Astrocyte (in vitro differentiated cells and primary cell): Measurements from ENCODE around the gene HSPA1B.

ENCODE experiments used
- EZH2 ChIP-seq: IDR thresholded peaks from 2 replicates; pipeline ENCODE4 v1.6.1; 2012; ENCODE audit warnings: mild to moderate bottlenecking, low read length, inconsistent platforms; ENCODE audit not compliant: insufficient read depth
- TF ChIP-seq, protein P1 (sequence below): IDR thresholded peaks from 2 replicates; pipeline ENCODE4 v1.5.1; 2011; ENCODE audit warnings: low read depth, mild to moderate bottlenecking, inconsistent platforms, low read length, moderate library complexity; ENCODE audit not compliant: insufficient read depth

DNA sequence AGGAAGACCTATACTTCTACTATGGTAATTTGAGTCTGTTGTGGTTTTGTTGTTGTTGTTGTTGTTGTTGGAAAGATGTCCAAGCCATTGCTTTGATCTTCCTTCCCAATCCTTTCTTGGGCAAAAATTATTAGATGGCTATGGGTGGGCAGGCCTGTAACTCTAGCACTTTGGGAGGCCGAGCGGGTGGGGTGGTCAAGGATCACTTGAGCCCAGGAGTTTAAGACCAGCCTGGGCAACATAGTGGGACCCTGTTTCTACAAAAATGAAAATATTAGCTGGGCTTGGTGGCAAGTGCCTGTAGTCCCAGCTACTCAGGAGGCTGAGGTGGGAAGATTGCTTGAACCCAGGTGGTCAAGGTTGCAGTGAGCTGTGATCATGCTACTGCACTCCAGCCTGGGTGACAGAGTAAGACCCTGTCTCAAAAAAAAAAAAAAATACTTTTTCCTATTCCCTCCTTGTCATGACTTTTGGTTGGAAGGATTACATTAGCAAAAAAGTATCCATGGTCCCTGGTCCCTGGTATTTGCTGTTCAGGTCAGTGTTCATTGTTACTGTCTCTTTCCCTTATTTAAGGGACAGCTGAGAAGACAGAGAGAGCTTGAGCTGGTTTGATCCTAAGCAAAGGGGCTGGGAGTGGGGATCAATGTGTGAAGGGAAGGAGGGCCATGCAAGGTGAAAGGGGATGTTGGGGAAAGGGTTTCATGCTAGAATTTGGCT lies 23.4 kb downstream of the HSPA1B start:
- TF ChIP-seq, protein P1, sequence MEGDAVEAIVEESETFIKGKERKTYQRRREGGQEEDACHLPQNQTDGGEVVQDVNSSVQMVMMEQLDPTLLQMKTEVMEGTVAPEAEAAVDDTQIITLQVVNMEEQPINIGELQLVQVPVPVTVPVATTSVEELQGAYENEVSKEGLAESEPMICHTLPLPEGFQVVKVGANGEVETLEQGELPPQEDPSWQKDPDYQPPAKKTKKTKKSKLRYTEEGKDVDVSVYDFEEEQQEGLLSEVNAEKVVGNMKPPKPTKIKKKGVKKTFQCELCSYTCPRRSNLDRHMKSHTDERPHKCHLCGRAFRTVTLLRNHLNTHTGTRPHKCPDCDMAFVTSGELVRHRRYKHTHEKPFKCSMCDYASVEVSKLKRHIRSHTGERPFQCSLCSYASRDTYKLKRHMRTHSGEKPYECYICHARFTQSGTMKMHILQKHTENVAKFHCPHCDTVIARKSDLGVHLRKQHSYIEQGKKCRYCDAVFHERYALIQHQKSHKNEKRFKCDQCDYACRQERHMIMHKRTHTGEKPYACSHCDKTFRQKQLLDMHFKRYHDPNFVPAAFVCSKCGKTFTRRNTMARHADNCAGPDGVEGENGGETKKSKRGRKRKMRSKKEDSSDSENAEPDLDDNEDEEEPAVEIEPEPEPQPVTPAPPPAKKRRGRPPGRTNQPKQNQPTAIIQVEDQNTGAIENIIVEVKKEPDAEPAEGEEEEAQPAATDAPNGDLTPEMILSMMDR, result no peak
- no peak for TF ChIP-seq EZH2
